Mesendoderm (in vitro differentiated cells): ENCODE data around the gene IER5L.
"Not testable (repeated sequence)": the region's sequence is repeated elsewhere in the genome, so short reads cannot be mapped to it uniquely, and the experiment has no call there.

Experiments used
- DNase-seq: peaks from one replicate; pipeline ENCODE4 v3.0.0; 2013
- H2AK5ac ChIP-seq: 2 replicates; pipeline ENCODE4 v1.6.1; 2013; ENCODE audit warnings: low read length, inconsistent platforms
- H2BK120ac ChIP-seq: 2 replicates; pipeline ENCODE4 v1.6.1; 2013; ENCODE audit warnings: low read depth, mild to moderate bottlenecking, low read length, moderate library complexity, mixed read lengths
- H2BK15ac ChIP-seq: replicated peaks from 2 replicates; pipeline ENCODE4 v1.6.1; 2013; ENCODE audit warnings: low read depth, mild to moderate bottlenecking, moderate library complexity
- H2BK5ac ChIP-seq: 2 replicates; pipeline ENCODE4 v1.6.1; 2013; ENCODE audit warnings: low read length, inconsistent platforms
- H3K18ac ChIP-seq: 2 replicates; pipeline ENCODE4 v1.6.1; 2013; ENCODE audit warnings: mild to moderate bottlenecking, low read length, mixed read lengths
- H3K23ac ChIP-seq: one replicate; pipeline ENCODE4 v1.6.1; 2013; ENCODE audit warnings: low read length
- H3K27ac ChIP-seq: 2 replicates; pipeline ENCODE4 v1.5.1; 2013; ENCODE audit warnings: low read depth, mild to moderate bottlenecking, inconsistent platforms, low read length, moderate library complexity
- H3K27me3 ChIP-seq: 2 replicates; pipeline ENCODE4 v1.6.1; 2013; ENCODE audit warnings: low read length, control low read depth, mild to moderate bottlenecking, inconsistent platforms; ENCODE audit not compliant: insufficient read depth, poor library complexity
- H3K36me3 ChIP-seq: 2 replicates; pipeline ENCODE4 v1.6.1; 2013; ENCODE audit warnings: low read length, inconsistent platforms; ENCODE audit not compliant: control insufficient read depth, insufficient read depth
- H3K4ac ChIP-seq: one replicate; pipeline ENCODE4 v1.6.1; 2013; ENCODE audit warnings: low read depth, mild to moderate bottlenecking, low read length, moderate library complexity
- H3K4me1 ChIP-seq: 2 replicates; pipeline ENCODE4 v1.6.1; 2013; ENCODE audit warnings: low read depth, low read length, inconsistent platforms; ENCODE audit not compliant: control insufficient read depth
- H3K4me2 ChIP-seq: 2 replicates; pipeline ENCODE4 v1.6.1; 2013; ENCODE audit warnings: low read length
- H3K4me3 ChIP-seq: 2 replicates; pipeline ENCODE4 v1.5.1; 2013; ENCODE audit warnings: mild to moderate bottlenecking, low read length
- H3K56ac ChIP-seq: one replicate; pipeline ENCODE4 v1.6.1; 2013; ENCODE audit warnings: low read length
- H3K79me1 ChIP-seq: 2 replicates; pipeline ENCODE4 v1.6.1; 2013; ENCODE audit warnings: low read length, inconsistent platforms
- H3K79me2 ChIP-seq: 2 replicates; pipeline ENCODE4 v1.6.1; 2013; ENCODE audit warnings: mild to moderate bottlenecking, low read length; ENCODE audit not compliant: control insufficient read depth, insufficient read depth
- H3K9ac ChIP-seq: 2 replicates; pipeline ENCODE4 v1.6.1; 2013; ENCODE audit warnings: low read length, inconsistent platforms
- H4K5ac ChIP-seq: one replicate; pipeline ENCODE4 v1.6.1; 2013; ENCODE audit warnings: low read length
- H4K8ac ChIP-seq: one replicate; pipeline ENCODE4 v1.6.1; 2013; ENCODE audit warnings: low read depth, mild to moderate bottlenecking, control low read depth, low read length, moderate library complexity
- WGBS: extraction: QIAGEN DNeasy Blood & Tissue Kit; methylation state at CpG from one replicate; pipeline ENCODE4 v1.1.7; 2013; ENCODE audit warnings: low lambda C conversion rate, missing lambda C conversion rate; ENCODE audit not compliant: insufficient coverage; ENCODE audit errors: extremely low coverage; 5-methylcytosine and 5-hydroxymethylcytosine counted together

The IER5L gene

GRCh38 chr9:129163198-129163670 is 14.8 kb downstream of the IER5L start:
- not testable (repeated sequence) for H3K79me1 ChIP-seq, DNase-seq, H3K79me2 ChIP-seq, H3K4ac ChIP-seq, H3K56ac ChIP-seq, H3K4me2 ChIP-seq, H2BK5ac ChIP-seq, H3K23ac ChIP-seq, H4K5ac ChIP-seq, H2AK5ac ChIP-seq, H4K8ac ChIP-seq, H2BK120ac ChIP-seq, H3K27me3 ChIP-seq, H3K27ac ChIP-seq, H3K4me3 ChIP-seq, H3K9ac ChIP-seq, H3K36me3 ChIP-seq, H3K18ac ChIP-seq, H2BK15ac ChIP-seq, H3K4me1 ChIP-seq
- no CpG with 5 or more reads among the region's 5 CpGs for WGBS

- Histone ChIP-seq H3K4me3 (no peak overlapping the region), H3K4me1 (peaks cover 4% of the 10 kb centered on the region), H4K5ac (no peak overlapping the region), H2BK15ac (no peak overlapping the region), H3K18ac (no peak overlapping the region), H3K36me3 (no peaks in the 10 kb centered on the region), H3K4me2 (no peak overlapping the region), H3K27ac (no peak overlapping the region), H3K27me3 (no peaks in the 10 kb centered on the region), H3K23ac (no peak overlapping the region), H3K79me1 (no peaks in the 10 kb centered on the region), H3K79me2 (no peaks in the 10 kb centered on the region), H3K56ac (no peak overlapping the region), H2BK5ac (no peak overlapping the region), H3K9ac (no peak overlapping the region), H2AK5ac (no peak overlapping the region), H4K8ac (no peak overlapping the region), H3K4ac (no peak overlapping the region), H2BK120ac (no peak overlapping the region)
- WGBS: no CpG with 5 or more reads among the region's 11 CpGs
- no peak for DNase-seq
These were observed 15.4 kb downstream of the IER5L start for GRCh38 chr9:129162497-129163197.

- Histone ChIP-seq H3K23ac (no peak overlapping the region), H2BK5ac (no peak overlapping the region), H3K18ac (no peak overlapping the region), H3K27me3 (no peaks in the 10 kb centered on the region), H3K4me2 (no peak overlapping the region), H3K4me3 (no peak overlapping the region), H3K56ac (peak overlapping the region; percentile 10), H3K4me1 (no peaks in the 10 kb centered on the region), H4K5ac (no peak overlapping the region), H3K36me3 (no peaks in the 10 kb centered on the region), H3K79me1 (no peaks in the 10 kb centered on the region), H3K79me2 (no peaks in the 10 kb centered on the region), H4K8ac (no peak overlapping the region), H3K27ac (no peak overlapping the region), H3K4ac (no peak overlapping the region), H3K9ac (no peak overlapping the region), H2BK120ac (no peak overlapping the region), H2BK15ac (no peak overlapping the region), H2AK5ac (no peak overlapping the region)
- WGBS: no CpG with 5 or more reads among the region's 9 CpGs
- no peak for DNase-seq
These were observed 16.6 kb downstream of the IER5L start for GRCh38 chr9:129161534-129161837.

GRCh38 chr9:129160712-129161533 is 17.1 kb downstream of the IER5L start:
- DNase-seq: peak; percentile 76
- H3K18ac ChIP-seq: no peak overlapping the region
- no peak overlapping the region for H2BK5ac ChIP-seq
- no peaks in the 10 kb centered on the region for H3K4me1 ChIP-seq
- no peak overlapping the region for H4K8ac ChIP-seq
- H3K79me2 ChIP-seq: no peaks in the 10 kb centered on the region
- H4K5ac ChIP-seq: no peak overlapping the region
- H2AK5ac ChIP-seq: no peak overlapping the region
- H3K4ac ChIP-seq: no peak overlapping the region
- peaks cover 2% of the 10 kb centered on the region for H3K36me3 ChIP-seq
- H3K4me2 ChIP-seq: no peak overlapping the region
- H3K56ac ChIP-seq: no peak overlapping the region
- no peak overlapping the region for H3K4me3 ChIP-seq
- no peak overlapping the region for H3K9ac ChIP-seq
- no peaks in the 10 kb centered on the region for H3K79me1 ChIP-seq
- H2BK120ac ChIP-seq: no peak overlapping the region
- no peak overlapping the region for H3K23ac ChIP-seq
- H3K27me3 ChIP-seq: no peaks in the 10 kb centered on the region
- WGBS: no CpG with 5 or more reads among the region's 10 CpGs
- no peak overlapping the region for H2BK15ac ChIP-seq
- no peak overlapping the region for H3K27ac ChIP-seq

- Histone ChIP-seq H3K27ac (no peak overlapping the region), H3K23ac (no peak overlapping the region), H3K4me1 (no peaks in the 10 kb centered on the region), H3K56ac (no peak overlapping the region), H2BK15ac (no peak overlapping the region), H3K4ac (no peak overlapping the region), H4K5ac (no peak overlapping the region), H2BK120ac (no peak overlapping the region), H3K36me3 (peaks cover 8% of the 10 kb centered on the region), H3K79me2 (no peaks in the 10 kb centered on the region), H2AK5ac (no peak overlapping the region), H3K18ac (no peak overlapping the region), H3K27me3 (no peaks in the 10 kb centered on the region), H3K4me3 (no peak overlapping the region), H4K8ac (no peak overlapping the region), H3K4me2 (no peak overlapping the region), H2BK5ac (no peak overlapping the region), H3K9ac (no peak overlapping the region), H3K79me1 (no peaks in the 10 kb centered on the region)
- no CpG with 5 or more reads among the region's 10 CpGs for WGBS
- no peak for DNase-seq
These were observed 21.9 kb downstream of the IER5L start for GRCh38 chr9:129156163-129156562.
